HepG2 (cell line): ENCODE results near the gene MCRIP2. TPM values are rescaled to one million over a fixed set of nuclear protein-coding genes. Genes with fewer than 3 reads are reported as not detected.

Experiments used
- CCAR2 ChIP-seq: fragments of 200-400 bp; formaldehyde crosslinking; optimal IDR thresholded peaks from 2 replicates; pipeline ENCODE3; 2018; ENCODE audit warnings: low read depth, mild to moderate bottlenecking, low read length, moderate library complexity
- GATA4 ChIP-seq: sonication (generic); IDR thresholded peaks from 2 replicates; pipeline ENCODE4 v1.6.1; 2016; ENCODE audit warnings: antibody characterized with exemption, low read depth, borderline replicate concordance
- KAT8 ChIP-seq: IDR thresholded peaks from 2 replicates; pipeline ENCODE4 v1.6.1; 2016; ENCODE audit warnings: missing genetic modification reagents, missing compliant biosample characterization
- KDM2A ChIP-seq: sonication (generic); formaldehyde crosslinking; IDR thresholded peaks from 2 replicates; pipeline ENCODE4 v1.4.0; 2020; ENCODE audit warnings: low read depth, missing genetic modification reagents, borderline replicate concordance
- KDM5A ChIP-seq: fragments of 200-600 bp; sonication (generic); IDR thresholded peaks from 2 replicates; pipeline ENCODE4 v1.7.0; 2018; ENCODE audit warnings: antibody characterized with exemption, mild to moderate bottlenecking, low read length, borderline replicate concordance
- MED13 ChIP-seq: sonication (generic); formaldehyde crosslinking; IDR thresholded peaks from 2 replicates; pipeline ENCODE4 v1.5.0; 2020; ENCODE audit warnings: missing genetic modification reagents
- MYNN ChIP-seq: sonication (generic); formaldehyde crosslinking; IDR thresholded peaks from 2 replicates; pipeline ENCODE4 v1.4.0; 2020; ENCODE audit warnings: mild to moderate bottlenecking, low read depth, missing genetic modification reagents
- NBN ChIP-seq: fragments of 450-650 bp; conservative IDR thresholded peaks from 2 replicates; pipeline ENCODE4 v1.6.1; 2017
- NCOA1 ChIP-seq: sonication (generic); formaldehyde crosslinking; IDR thresholded peaks from 2 replicates; pipeline ENCODE4 v1.9.0; 2021; ENCODE audit warnings: missing genetic modification reagents
- NFE2 ChIP-seq: sonication (generic); formaldehyde crosslinking; IDR thresholded peaks from 2 replicates; pipeline ENCODE4 v1.4.0; 2020; ENCODE audit warnings: missing genetic modification reagents
- PHF20 ChIP-seq: sonication (generic); formaldehyde crosslinking; IDR thresholded peaks from 2 replicates; pipeline ENCODE4 v1.5.0; 2020; ENCODE audit warnings: mild to moderate bottlenecking, missing genetic modification reagents
- PHF5A ChIP-seq: IDR thresholded peaks from one replicate; pipeline ENCODE4 v1.6.1; 2018; ENCODE audit warnings: low read depth, missing genetic modification reagents; ENCODE audit not compliant: unreplicated experiment
- PLRG1 ChIP-seq: fragments of 450-650 bp; conservative IDR thresholded peaks from 2 replicates; pipeline ENCODE4 v1.6.1; 2016
- PRMT3 ChIP-seq: sonication (generic); formaldehyde crosslinking; IDR thresholded peaks from 2 replicates; pipeline ENCODE4 v1.8.1; 2022; ENCODE audit warnings: low read depth, mild to moderate bottlenecking, moderate library complexity, missing genetic modification reagents, borderline replicate concordance
- PTBP1 ChIP-seq: fragments of 200-400 bp; formaldehyde crosslinking; IDR thresholded peaks from 2 replicates; pipeline ENCODE4 v1.6.1; 2018; ENCODE audit warnings: low read length, low read depth; ENCODE audit not compliant: poor library complexity, severe bottlenecking
- RARG ChIP-seq: sonication (generic); formaldehyde crosslinking; IDR thresholded peaks from 2 replicates; pipeline ENCODE4 v1.4.0; 2020; ENCODE audit warnings: low read depth, mild to moderate bottlenecking, missing genetic modification reagents
- RXRB ChIP-seq: IDR thresholded peaks from 2 replicates; pipeline ENCODE4 v1.6.1; 2016; ENCODE audit warnings: borderline replicate concordance, missing genetic modification reagents, missing compliant biosample characterization
- SMC3 ChIP-seq: IDR thresholded peaks from 2 replicates; pipeline ENCODE4 v1.6.1; 2011; ENCODE audit warnings: low read length, improper control_type of control experiment
- SYNCRIP ChIP-seq: fragments of 200-400 bp; formaldehyde crosslinking; IDR thresholded peaks from 2 replicates; pipeline ENCODE4 v1.6.1; 2018; ENCODE audit warnings: mild to moderate bottlenecking, low read depth, low read length; ENCODE audit not compliant: insufficient read depth
- TEAD3 ChIP-seq: optimal IDR thresholded peaks from 2 replicates; pipeline ENCODE3; 2016; ENCODE audit warnings: borderline replicate concordance
- TGIF2 ChIP-seq: IDR thresholded peaks from 2 replicates; pipeline ENCODE4 v1.6.1; 2016; ENCODE audit warnings: control low read depth, missing compliant biosample characterization
- THYN1 ChIP-seq: sonication (generic); formaldehyde crosslinking; IDR thresholded peaks from 2 replicates; pipeline ENCODE4 v1.8.1; 2023; ENCODE audit warnings: low read depth, mild to moderate bottlenecking, moderate library complexity, missing genetic modification reagents, borderline replicate concordance
- ZBED4 ChIP-seq: sonication (generic); formaldehyde crosslinking; IDR thresholded peaks from 2 replicates; pipeline ENCODE4 v1.4.0; 2020; ENCODE audit warnings: missing genetic modification reagents, borderline replicate concordance
- ZFP36L1 ChIP-seq: sonication (generic); formaldehyde crosslinking; IDR thresholded peaks from 2 replicates; pipeline ENCODE4 v1.8.0; 2022; ENCODE audit warnings: mild to moderate bottlenecking, missing genetic modification reagents, moderate library complexity
- ZFP36L2 ChIP-seq: sonication (generic); formaldehyde crosslinking; IDR thresholded peaks from 2 replicates; pipeline ENCODE4 v1.4.0; 2020; ENCODE audit warnings: missing genetic modification reagents
- ZFP90 ChIP-seq: sonication (generic); formaldehyde crosslinking; IDR thresholded peaks from 2 replicates; pipeline ENCODE4 v1.8.0; 2022; ENCODE audit warnings: missing genetic modification reagents, mild to moderate bottlenecking, inconsistent platforms, borderline replicate concordance
- ZNF230 ChIP-seq: sonication (generic); formaldehyde crosslinking; IDR thresholded peaks from 2 replicates; pipeline ENCODE4 v1.4.0; 2020; ENCODE audit warnings: mild to moderate bottlenecking, missing genetic modification reagents
- ZNF256 ChIP-seq: sonication (generic); formaldehyde crosslinking; conservative IDR thresholded peaks from 2 replicates; pipeline ENCODE4 v1.4.0; 2020; ENCODE audit warnings: missing genetic modification reagents
- ZNF672 ChIP-seq: sonication (generic); formaldehyde crosslinking; IDR thresholded peaks from 2 replicates; pipeline ENCODE4 v1.8.1; 2022; ENCODE audit warnings: missing genetic modification reagents
- ZNF790 ChIP-seq: sonication (generic); formaldehyde crosslinking; IDR thresholded peaks from 2 replicates; pipeline ENCODE4 v1.8.0; 2022; ENCODE audit warnings: missing genetic modification reagents, mild to moderate bottlenecking, borderline replicate concordance
- polyA plus RNA-seq, 8 experiments: library from polyadenylated mRNA; depleted of rRNA in 3 of 8; stranded (reverse) in 7 of 8; unstranded in 1 of 8; fragments of >200 nt; fragmentation: Illumina TruSeq in 4 of 8; extraction: Trizol in 4 of 8; gene quantifications; 2 replicates each; pipeline versions ENCODE4 v1.2.1 to v1.2.3, GENCODE V29; 2011 to 2016; ENCODE audit warnings: low read depth in 4 of 8, missing spikeins in 1 of 8, mixed read lengths in 1 of 8; ENCODE audit not compliant: insufficient read depth in 1 of 8
- total RNA-seq, 5 experiments: library from RNA; depleted of rRNA; stranded (reverse); fragments of >200 nt; fragmentation: Illumina TruSeq; extraction: Trizol; gene quantifications; 2 replicates each; pipeline ENCODE4 v1.2.3, GENCODE V29; 2016; ENCODE audit warnings: low read depth in 1 of 5

Gene MCRIP2
- total and polyA plus RNA-seq, 2 of the 13 experiments (the other 11 are each of a cell fraction or from before 2014, with no cell fraction given), result 39.6 to 76.7 TPM

- 0 out of 2 replicates have a peak, but pooled peaks have one; percentile 56 for TF ChIP-seq ZBED4
- TF ChIP-seq MYNN, result no peak
- no peak for TF ChIP-seq NBN
- TF ChIP-seq ZFP36L2 (CRISPR knock-in tag), result no peak
- no peak for TF ChIP-seq PLRG1
- TF ChIP-seq NCOA1 (CRISPR knock-in tag), result no peak
- TF ChIP-seq TEAD3 (CRISPR knock-in tag), result no peak
- no peak for TF ChIP-seq ZNF256 (CRISPR knock-in tag)
- no peak for TF ChIP-seq MED13 (CRISPR knock-in tag)
- TF ChIP-seq KDM2A (CRISPR knock-in tag), result no peak
- no peak for TF ChIP-seq GATA4
- no peak for TF ChIP-seq THYN1 (CRISPR knock-in tag)
- no peak for TF ChIP-seq ZFP36L1 (CRISPR knock-in tag)
- TF ChIP-seq RARG (CRISPR knock-in tag), result no peak
- peak; percentile 11; the same call in 1 of the 2 replicates for TF ChIP-seq KDM5A
- no peak for TF ChIP-seq ZFP90 (CRISPR knock-in tag)
- no peak for TF ChIP-seq PHF5A (CRISPR knock-in tag)
- TF ChIP-seq SYNCRIP, result no peak
- TF ChIP-seq ZNF672, result no peak
- no peak for TF ChIP-seq RXRB (CRISPR knock-in tag)
- TF ChIP-seq PRMT3, result no peak
- TF ChIP-seq KAT8 (CRISPR knock-in tag), result no peak
- TF ChIP-seq TGIF2, result peak; percentile 47; the same call in 1 of the 2 replicates
- TF ChIP-seq PHF20, result peak; percentile 63; the same call in 1 of the 2 replicates
- TF ChIP-seq CCAR2, result no peak
- no peak for TF ChIP-seq SMC3
- no peak for TF ChIP-seq PTBP1
- TF ChIP-seq ZNF790 (CRISPR knock-in tag), result peak; percentile 50
- TF ChIP-seq NFE2 (CRISPR knock-in tag), result no peak
- no peak for TF ChIP-seq ZNF230 (CRISPR knock-in tag)
Measured at GRCh38 chr16:679814-680624, 38.4 kb downstream of the MCRIP2 start, which contains the start of gene STUB1 (continued).
